Neural cell (in vitro differentiated cells): ENCODE data around the gene AHSG. TPM values are rescaled to one million over a fixed set of nuclear protein-coding genes. Genes with fewer than 3 reads are reported as not detected.

Experiments used
- H2AFZ ChIP-seq: fragments of 200-600, 300-800 bp; sonication (generic), shearing (Covaris generic); 2 replicates; pipeline ENCODE4 v1.6.0; 2014; ENCODE audit warnings: low read depth, mild to moderate bottlenecking, antibody characterized with exemption, low read length, moderate library complexity
- H3F3A ChIP-seq: fragments of 200-600 bp; shearing (Covaris generic); 2 replicates; pipeline ENCODE4 v1.6.1; 2016; ENCODE audit warnings: mild to moderate bottlenecking, moderate library complexity, mixed read lengths, antibody characterized with exemption, low read length; ENCODE audit not compliant: insufficient read depth, poor library complexity, severe bottlenecking
- H3K27ac ChIP-seq: fragments of 200-600, 300-800 bp; sonication (generic), shearing (Covaris generic); 2 replicates; pipeline ENCODE4 v1.5.1; 2014; ENCODE audit warnings: mild to moderate bottlenecking, low read length, moderate library complexity
- H3K27me3 ChIP-seq: fragments of 300-800, 200-600 bp; sonication (generic), shearing (Covaris generic); 2 replicates; pipeline ENCODE4 v1.6.0; 2014; ENCODE audit warnings: mild to moderate bottlenecking, low read depth, low read length, moderate library complexity; ENCODE audit not compliant: insufficient read depth
- H3K36me3 ChIP-seq: fragments of 300-800, 200-600 bp; sonication (generic), shearing (Covaris generic); 2 replicates; pipeline ENCODE4 v1.5.1; 2014; ENCODE audit warnings: mild to moderate bottlenecking, antibody characterized with exemption, low read length, moderate library complexity; ENCODE audit not compliant: insufficient read depth
- H3K4me2 ChIP-seq: fragments of 300-800, 200-600 bp; sonication (generic), shearing (Covaris generic); 2 replicates; pipeline ENCODE4 v1.6.0; 2014; ENCODE audit warnings: mild to moderate bottlenecking, low read length
- H3K4me3 ChIP-seq: fragments of 300-800, 200-600 bp; sonication (generic), shearing (Covaris generic); 2 replicates; pipeline ENCODE4 v1.5.1; 2014; ENCODE audit warnings: mild to moderate bottlenecking, low read length, moderate library complexity
- H3K79me2 ChIP-seq: fragments of 200-600 bp; shearing (Covaris generic); replicated peaks from 2 replicates; pipeline ENCODE4 v1.6.0; 2014; ENCODE audit warnings: mild to moderate bottlenecking, low read length, moderate library complexity; ENCODE audit not compliant: insufficient read depth
- H3K9ac ChIP-seq: fragments of 300-800, 200-600 bp; sonication (generic), shearing (Covaris generic); 2 replicates; pipeline ENCODE4 v1.6.1; 2016; ENCODE audit warnings: mild to moderate bottlenecking, low read length, mixed read lengths
- H3K9me2 ChIP-seq: fragments of 200-600 bp; shearing (Covaris generic); 2 replicates; pipeline ENCODE4 v1.6.1; 2016; ENCODE audit warnings: mild to moderate bottlenecking, low read length, mixed read lengths; ENCODE audit not compliant: insufficient read depth
- H3K9me3 ChIP-seq: fragments of 200-600, 300-800 bp; sonication (generic), shearing (Covaris generic); 2 replicates; pipeline ENCODE4 v1.6.1; 2016; ENCODE audit warnings: mild to moderate bottlenecking, mixed run types, low read length, moderate library complexity, mixed read lengths
- H4K20me1 ChIP-seq: fragments of 200-600 bp; shearing (Covaris generic); 2 replicates; pipeline ENCODE4 v1.6.1; 2016; ENCODE audit warnings: mild to moderate bottlenecking, mixed run types; ENCODE audit not compliant: insufficient read depth
- CTCF ChIP-seq: fragments of 450-650 bp; IDR thresholded peaks from 2 replicates; pipeline ENCODE4 v1.5.1; 2014; ENCODE audit warnings: antibody characterized with exemption, mild to moderate bottlenecking, moderate library complexity; ENCODE audit not compliant: poor library complexity, severe bottlenecking
- EP300 ChIP-seq: fragments of 450-650 bp; conservative IDR thresholded peaks from 2 replicates; pipeline ENCODE4 v1.6.1; 2014; ENCODE audit warnings: antibody characterized with exemption, mild to moderate bottlenecking, moderate library complexity; ENCODE audit not compliant: poor library complexity, severe bottlenecking
- EZH2 ChIP-seq: fragments of 200-600, 300-800 bp; shearing (Covaris generic), sonication (generic); IDR thresholded peaks from 2 replicates; pipeline ENCODE4 v1.6.1; 2014; ENCODE audit warnings: antibody characterized with exemption, low read length, borderline replicate concordance, mild to moderate bottlenecking; ENCODE audit not compliant: insufficient read depth, poor library complexity, severe bottlenecking
- MXI1 ChIP-seq: fragments of 450-650 bp; conservative IDR thresholded peaks from 2 replicates; pipeline ENCODE4 v1.6.1; 2014; ENCODE audit warnings: antibody characterized with exemption, mild to moderate bottlenecking; ENCODE audit not compliant: poor library complexity, severe bottlenecking
- POLR2AphosphoS5 ChIP-seq: IDR thresholded peaks from 2 replicates; pipeline ENCODE4 v1.6.1; 2012
- RAD21 ChIP-seq: fragments of 450-650 bp; conservative IDR thresholded peaks from 2 replicates; pipeline ENCODE4 v1.6.1; 2014; ENCODE audit warnings: antibody characterized with exemption, mild to moderate bottlenecking, moderate library complexity
- REST ChIP-seq: IDR thresholded peaks from 2 replicates; pipeline ENCODE4 v1.6.1; 2012; ENCODE audit warnings: borderline replicate concordance
- SMC3 ChIP-seq: fragments of 450-650 bp; conservative IDR thresholded peaks from 2 replicates; pipeline ENCODE4 v1.6.1; 2014; ENCODE audit warnings: antibody characterized with exemption, mild to moderate bottlenecking, moderate library complexity; ENCODE audit not compliant: poor library complexity
- TAF1 ChIP-seq: IDR thresholded peaks from 2 replicates; pipeline ENCODE4 v1.6.1; 2012; ENCODE audit warnings: low read depth
- polyA plus RNA-seq: library from polyadenylated mRNA; depleted of rRNA; stranded (reverse); fragments of >200 nt; gene quantifications from 2 replicates; pipeline ENCODE4 v1.2.3, GENCODE V29; 2014

AHSG gene
- polyA plus RNA-seq, 1 donor from 2014 or later: 0.40 TPM

GRCh38 chr3:186625600-186626042 is 12.8 kb downstream of the AHSG start:
- H3F3A ChIP-seq: no peaks in the 10 kb centered on the region
- H4K20me1 ChIP-seq: no peaks in the 10 kb centered on the region
- no peak overlapping the region for H3K9ac ChIP-seq
- no peaks in the 10 kb centered on the region for H3K79me2 ChIP-seq
- no peaks in the 10 kb centered on the region for H3K9me3 ChIP-seq
- H3K27me3 ChIP-seq: no peaks in the 10 kb centered on the region
- H3K36me3 ChIP-seq: no peaks in the 10 kb centered on the region
- TF ChIP-seq RAD21 (no peak), CTCF (no peak), MXI1 (no peak), POLR2AphosphoS5 (no peak), EP300 (no peak)
- H3K9me2 ChIP-seq: no peaks in the 10 kb centered on the region
- H3K27ac ChIP-seq: no peak overlapping the region
- H3K4me2 ChIP-seq: no peak overlapping the region
- no peak overlapping the region for H2AFZ ChIP-seq
- no peak overlapping the region for H3K4me3 ChIP-seq

- Histone ChIP-seq H3K27ac (no peak overlapping the region), H3K9me3 (no peaks in the 10 kb centered on the region), H3K9me2 (no peaks in the 10 kb centered on the region), H3F3A (no peaks in the 10 kb centered on the region), H3K9ac (no peak overlapping the region), H2AFZ (no peak overlapping the region), H3K36me3 (no peaks in the 10 kb centered on the region), H3K4me2 (no peak overlapping the region), H4K20me1 (no peaks in the 10 kb centered on the region), H3K79me2 (no peaks in the 10 kb centered on the region), H3K27me3 (no peaks in the 10 kb centered on the region), H3K4me3 (no peak overlapping the region)
- TF ChIP-seq REST: no peak
- TF ChIP-seq CTCF: no peak
- TF ChIP-seq RAD21: no peak
- TF ChIP-seq EP300: no peak
- TF ChIP-seq EZH2: no peak
- no peak for TF ChIP-seq SMC3
- TF ChIP-seq POLR2AphosphoS5: no peak
- TF ChIP-seq MXI1: no peak
- TF ChIP-seq TAF1: no peak
These were observed 13.5 kb downstream of the AHSG start for GRCh38 chr3:186626254-186626847.
